CD4-positive, alpha-beta T cell treated with Interleukin-15 for 4 hours (primary cell): ENCODE data around the gene KLHL21.
"Not testable (repeated sequence)": the region's sequence is repeated elsewhere in the genome, so short reads cannot be mapped to it uniquely, and the experiment has no call there.

Source experiments
- DNase-seq: peaks from one replicate; pipeline ENCODE4 v3.0.0-alpha.2; 2020; ENCODE audit warnings: low spot score

The KLHL21 gene

GRCh38 chr1:6602669-6603237, at the start of gene KLHL21:
TSS of gene KLHL21 (minus strand) at chr1:6602869. CDS start at chr1:6602817, 52 bp downstream.
- peak; percentile 90 for DNase-seq

GRCh38 chr1:6651909-6652308, 49.2 kb upstream of the KLHL21 start:
- no peak for DNase-seq

- DNase-seq: no peak
Observed at GRCh38 chr1:6648556-6648955, 45.9 kb upstream of the KLHL21 start.

- DNase-seq: peak; percentile 49
Observed at GRCh38 chr1:6646499-6647148, 44.0 kb upstream of the KLHL21 start.

- DNase-seq: no peak
Observed at GRCh38 chr1:6645018-6645417, 42.3 kb upstream of the KLHL21 start.

- DNase-seq: not testable (repeated sequence)
Observed at GRCh38 chr1:6640867-6641266, 38.2 kb upstream of the KLHL21 start.

GRCh38 chr1:6638226-6638625, 35.6 kb upstream of the KLHL21 start:
- no peak for DNase-seq

- no peak for DNase-seq
Observed at GRCh38 chr1:6637770-6638169, 35.1 kb upstream of the KLHL21 start.

GRCh38 chr1:6636778-6637177, 34.1 kb upstream of the KLHL21 start:
- not testable (repeated sequence) for DNase-seq

GRCh38 chr1:6635910-6636760, 33.5 kb upstream of the KLHL21 start:
- no peak for DNase-seq

GRCh38 chr1:6635161-6635909, 32.7 kb upstream of the KLHL21 start:
- no peak for DNase-seq

GRCh38 chr1:6634371-6635052, 31.8 kb upstream of the KLHL21 start:
- DNase-seq: peak; percentile 32

GRCh38 chr1:6632588-6633514, 30.2 kb upstream of the KLHL21 start:
- no peak for DNase-seq

GRCh38 chr1:6631058-6631457, 28.4 kb upstream of the KLHL21 start:
- no peak for DNase-seq

- no peak for DNase-seq
Observed at GRCh38 chr1:6630027-6630426, 27.4 kb upstream of the KLHL21 start.

GRCh38 chr1:6628971-6629479, 26.4 kb upstream of the KLHL21 start:
- DNase-seq: no peak

- no peak for DNase-seq
Observed at GRCh38 chr1:6627841-6628545, 25.3 kb upstream of the KLHL21 start.

- DNase-seq: no peak
Observed at GRCh38 chr1:6627031-6627430, 24.4 kb upstream of the KLHL21 start.

- DNase-seq: no peak
Observed at GRCh38 chr1:6625584-6626149, 23.0 kb upstream of the KLHL21 start.
